GM12878 (cell line): ENCODE data around the gene LRP5. TPM values are rescaled to one million over a fixed set of nuclear protein-coding genes. Genes with fewer than 3 reads are reported as not detected.

Experiments used
- ATAC-seq: fragments of 200-7000 bp; cut with Tn5 transposase; 3 replicates; pipeline ENCODE4 v1.9.1; 2020; ENCODE audit warnings: mild to moderate bottlenecking, moderate library complexity
- BruUV-seq: library from RNA; stranded (reverse); fragments of 400-500 nt; replicated peaks from 2 replicates; lab custom pipeline; 2021; lab: Mats Ljungman, UMichigan
- CTCF ChIA-PET: fragments of 300-600 bp; sonication (Branson Sonifier 250); formaldehyde crosslinking; extraction: SDS; loops from one replicate; lab custom pipeline; 2021; ENCODE audit warnings: inconsistent platforms; lab: Yijun Ruan, JAX
- POLR2A ChIA-PET: fragments of 350-600 bp; formaldehyde crosslinking; extraction: SDS; loops from one replicate; lab custom pipeline; 2021; ENCODE audit warnings: inconsistent platforms; lab: Charles Lee
- RAD21 ChIA-PET: fragments of 300-600 bp; sonication (Branson Sonifier 250); formaldehyde crosslinking; loops from one replicate; lab custom pipeline; 2023; ENCODE audit warnings: antibody characterized with exemption; ENCODE audit not compliant: unreplicated experiment; lab: Charles Lee
- SMC1A ChIA-PET: fragments of 300-600 bp; sonication (Branson Sonifier 250); formaldehyde crosslinking; loops from one replicate; lab custom pipeline; 2023; ENCODE audit not compliant: unreplicated experiment, uncharacterized antibody; lab: Charles Lee
- DNase-seq: peaks from one replicate; pipeline ENCODE4 v3.0.0-alpha.2; 2011; ENCODE audit warnings: low read depth, low spot score
- FAIRE-seq: peaks from 3 replicates; lab custom pipeline; 2011; peaks lifted over from hg19 to GRCh38; lab: Jason Lieb, UNC
- H2AFZ ChIP-seq: 2 replicates; pipeline ENCODE4 v1.6.0; 2011; ENCODE audit warnings: low read depth, low read length, control low read depth; ENCODE audit not compliant: control insufficient read depth
- H3K27ac ChIP-seq: 2 replicates; pipeline ENCODE4 v1.5.1; 2011; ENCODE audit warnings: control low read depth; ENCODE audit not compliant: control insufficient read depth, insufficient read depth
- H3K27me3 ChIP-seq, 2 experiments: replicated peaks in 1 of 2; 2 replicates each; pipeline versions ENCODE4 v1.6.0 to v1.6.1; 2011; ENCODE audit warnings: low read length in 1 of 2; ENCODE audit not compliant: control insufficient read depth in 2 of 2, insufficient read depth in 2 of 2
- H3K36me3 ChIP-seq, 2 experiments: 2 replicates each; pipeline ENCODE4 v1.5.1; 2011; ENCODE audit warnings: low read length in 1 of 2; ENCODE audit not compliant: control insufficient read depth in 2 of 2, insufficient read depth in 2 of 2
- H3K4me1 ChIP-seq: 2 replicates; pipeline ENCODE4 v1.6.1; 2011; ENCODE audit warnings: mild to moderate bottlenecking, low read length, moderate library complexity, mixed read lengths; ENCODE audit not compliant: control insufficient read depth, insufficient read depth
- H3K4me2 ChIP-seq: 2 replicates; pipeline ENCODE4 v1.6.0; 2011; ENCODE audit warnings: control low read depth; ENCODE audit not compliant: control insufficient read depth, insufficient read depth
- H3K4me3 ChIP-seq: fragments of 200-600 bp; sonication (generic); 2 replicates; pipeline ENCODE4 v1.5.1; 2016
- H3K79me2 ChIP-seq: 2 replicates; pipeline ENCODE4 v1.6.0; 2011; ENCODE audit warnings: low read length; ENCODE audit not compliant: control insufficient read depth, insufficient read depth
- H3K9ac ChIP-seq: 2 replicates; pipeline ENCODE4 v1.8.0; 2011; ENCODE audit warnings: low read length, control low read depth, mixed read lengths; ENCODE audit not compliant: control insufficient read depth, insufficient read depth
- H3K9me3 ChIP-seq: replicated peaks from 3 replicates; pipeline ENCODE4 v1.5.1; 2011; ENCODE audit warnings: mild to moderate bottlenecking, low read length; ENCODE audit not compliant: control insufficient read depth, insufficient read depth
- H4K20me1 ChIP-seq: 2 replicates; pipeline ENCODE4 v1.6.0; 2011; ENCODE audit not compliant: control insufficient read depth, insufficient read depth
- BACH1 ChIP-seq: fragments of 450-650 bp; IDR thresholded peaks from 2 replicates; pipeline ENCODE4 v1.6.1; 2017; ENCODE audit warnings: mild to moderate bottlenecking, borderline replicate concordance
- HDGF ChIP-seq: fragments of 450-650 bp; IDR thresholded peaks from 2 replicates; pipeline ENCODE4 v1.6.1; 2016; ENCODE audit warnings: antibody characterized with exemption
- MLLT1 ChIP-seq: fragments of 450-650 bp; IDR thresholded peaks from 2 replicates; pipeline ENCODE4 v1.6.1; 2016; ENCODE audit warnings: mild to moderate bottlenecking
- NR2F1 ChIP-seq: fragments of 450-650 bp; conservative IDR thresholded peaks from 2 replicates; pipeline ENCODE4 v1.6.1; 2017; ENCODE audit warnings: mild to moderate bottlenecking
- RELB ChIP-seq: fragments of 450-650 bp; IDR thresholded peaks from 2 replicates; pipeline ENCODE4 v1.6.1; 2017; ENCODE audit warnings: low read depth, mild to moderate bottlenecking, moderate library complexity
- WGBS: methylation state at CpG from one replicate; pipeline ENCODE4 v1.1.6; 2016; ENCODE audit warnings: low lambda C conversion rate; ENCODE audit not compliant: insufficient replicate concordance, insufficient coverage; ENCODE audit errors: missing lambda C conversion rate; 5-methylcytosine and 5-hydroxymethylcytosine counted together
- in situ Hi-C: fragments of 300-500 bp; cut with MboI; formaldehyde crosslinking; loops from 9 replicates; pipeline ENCODE4 v1.14.3; 2018; ENCODE audit warnings: mixed read lengths
- intact Hi-C: fragments of 100-400 bp; cut with micrococcal nuclease; formaldehyde crosslinking; loops from one replicate; pipeline ENCODE4 v1.14.2; 2022; ENCODE audit not compliant: unreplicated experiment
- polyA plus RNA-seq, 11 experiments: library from polyadenylated mRNA; depleted of rRNA in 4 of 11; unstranded in 6 of 11; stranded (reverse) in 5 of 11; fragments of >200 nt; fragmentation: Nextera tagmentation in 4 of 11; fragmentation: Illumina TruSeq in 1 of 11; extraction: Ambion mirVana in 4 of 11; extraction: Trizol in 1 of 11; gene quantifications; 1 replicate in 1 of 11; 2 replicates in 10 of 11; pipeline versions ENCODE4 v1.2.1 to v1.2.3, GENCODE V29; 2011 to 2016; ENCODE audit warnings: inconsistent platforms in 2 of 11, missing spikeins in 2 of 11, low read depth in 1 of 11
- total RNA-seq, 4 experiments: library from RNA; depleted of rRNA in 3 of 4; stranded (reverse); fragments of >200 nt in 3 of 4; fragmentation: Illumina TruSeq in 1 of 4; extraction: Trizol in 1 of 4; gene quantifications; 2 replicates each; pipeline versions ENCODE4 v1.2.1 to v1.2.3, GENCODE V29; 2013 to 2021
- TF ChIP-seq, protein P1 (sequence below): fragments of 450-650 bp; IDR thresholded peaks from 2 replicates; pipeline ENCODE4 v1.6.1; 2014; ENCODE audit warnings: mild to moderate bottlenecking

The LRP5 gene
- total and polyA plus RNA-seq, 10 of the 15 experiments (the other 5 are each of a cell fraction or from before 2014, with no cell fraction given), result 0.37 to 34.0 (median 6.6) TPM

DNA sequence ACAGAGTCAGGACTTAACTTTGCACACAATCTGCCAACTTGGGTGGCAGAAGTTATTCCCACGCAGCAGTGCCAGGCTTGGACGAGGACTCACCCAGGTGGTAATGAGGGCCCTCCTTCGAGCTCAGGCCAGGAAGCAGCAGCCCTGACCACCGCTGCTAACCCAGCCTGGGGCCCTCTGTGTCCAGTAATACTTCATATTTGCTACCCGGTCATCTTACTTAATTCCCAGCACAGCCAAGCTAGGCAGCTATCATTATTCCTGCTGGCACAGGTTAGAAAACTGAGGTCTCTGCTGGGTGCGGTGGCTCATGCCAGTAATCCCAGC, 15.4 kb upstream of the LRP5 start:
- ChIA-PET SMC1A (interaction anchor here (1.0 to 7.9 kb wide), 8 partner anchors 13 to 86 kb away, joined by 3 to 134 read pairs (median 7); partner anchors contain the start of gene C11orf24), CTCF (interaction anchor here (0.6 to 12.0 kb wide), 19 partner anchors 10 to 287 kb away, joined by 3 to 365 read pairs (median 9); partner anchors contain the start of genes ALDH3B1 and C11orf24)
- H3K27ac ChIP-seq, result no peak overlapping the region
- WGBS, result 87% methylated on average over 6 of the region's 6 CpGs
- no peak for TF ChIP-seq BACH1
- no peak for TF ChIP-seq HDGF
- TF ChIP-seq, protein P1, sequence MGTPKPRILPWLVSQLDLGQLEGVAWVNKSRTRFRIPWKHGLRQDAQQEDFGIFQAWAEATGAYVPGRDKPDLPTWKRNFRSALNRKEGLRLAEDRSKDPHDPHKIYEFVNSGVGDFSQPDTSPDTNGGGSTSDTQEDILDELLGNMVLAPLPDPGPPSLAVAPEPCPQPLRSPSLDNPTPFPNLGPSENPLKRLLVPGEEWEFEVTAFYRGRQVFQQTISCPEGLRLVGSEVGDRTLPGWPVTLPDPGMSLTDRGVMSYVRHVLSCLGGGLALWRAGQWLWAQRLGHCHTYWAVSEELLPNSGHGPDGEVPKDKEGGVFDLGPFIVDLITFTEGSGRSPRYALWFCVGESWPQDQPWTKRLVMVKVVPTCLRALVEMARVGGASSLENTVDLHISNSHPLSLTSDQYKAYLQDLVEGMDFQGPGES, result no peak
- no peak for TF ChIP-seq MLLT1
- TF ChIP-seq RELB, result no peak
- no peak for TF ChIP-seq NR2F1
- TF ChIP-seq, all 136 proteins: peak for 0
- no peak for ATAC-seq
- RAD21 ChIA-PET, result interaction anchor here (0.9 to 9.7 kb wide), 12 partner anchors 24 to 163 kb away, joined by 3 to 186 read pairs (median 10); partner anchors contain the start of genes C11orf24 and PPP6R3
- Histone ChIP-seq H3K36me3 (no peaks in the 10 kb centered on the region; a peak in 1 of 4 replicates), H3K4me3 (no peak overlapping the region), H3K4me2 (no peak overlapping the region), H2AFZ (no peak overlapping the region), H4K20me1 (no peaks in the 10 kb centered on the region), H3K9me3 (no peaks in the 10 kb centered on the region), H3K27me3 (no peaks in the 10 kb centered on the region), H3K79me2 (no peaks in the 10 kb centered on the region), H3K4me1 (peaks cover 9% of the 10 kb centered on the region), H3K9ac (no peak overlapping the region; the same call in 1 of the 2 replicates)
- BruUV-seq, result no TSS peak
- intact Hi-C loops (loop anchor here (1.0 to 5.0 kb wide), 5 partner anchors 26 to 150 kb away; partner anchors contain the start of gene C11orf24), in situ Hi-C loops (loop anchor here (5.0 kb wide), 1 partner anchor 40 kb away; no protein-coding TSS in a partner anchor)
- POLR2A ChIA-PET, result interaction anchor here (1.9 to 2.9 kb wide), 3 partner anchors 25 to 39 kb away, joined by 6 to 28 read pairs (median 12); partner anchors contain the start of gene C11orf24
- no peak for FAIRE-seq
- no peak for DNase-seq
